IMR-90 (cell line): ENCODE data around the gene LRSAM1. TPM values are rescaled to one million over a fixed set of nuclear protein-coding genes. Genes with fewer than 3 reads are reported as not detected.

Source experiments
- ATAC-seq: fragments of 200-7000 bp; cut with Tn5 transposase; 2 replicates; pipeline ENCODE4 v1.9.1; 2020; ENCODE audit warnings: low read depth, mild to moderate bottlenecking, moderate library complexity
- BruUV-seq: library from RNA; stranded (reverse); fragments of 400-500 nt; replicated peaks from 2 replicates; lab custom pipeline; 2021; lab: Mats Ljungman, UMichigan
- CTCF ChIA-PET: fragments of 300-600 bp; formaldehyde crosslinking; extraction: SDS; loops from one replicate; lab custom pipeline; 2021; ENCODE audit warnings: antibody characterized with exemption; lab: Yijun Ruan, JAX
- POLR2A ChIA-PET: fragments of 300-600 bp; sonication (Branson Sonifier 250); formaldehyde crosslinking; loops from one replicate; lab custom pipeline; 2022; ENCODE audit warnings: antibody characterized with exemption; ENCODE audit not compliant: unreplicated experiment; lab: Charles Lee
- DNase-seq: peaks from one replicate; pipeline ENCODE4 v3.0.0; 2013
- H2AFZ ChIP-seq: replicated peaks from 2 replicates; pipeline ENCODE3; 2013; ENCODE audit warnings: low read length, mild to moderate bottlenecking; ENCODE audit not compliant: poor library complexity
- H2AK5ac ChIP-seq: 2 replicates; pipeline ENCODE4 v1.6.1; 2013; ENCODE audit warnings: low read depth, low read length, inconsistent platforms
- H2AK9ac ChIP-seq: replicated peaks from 2 replicates; pipeline ENCODE3; 2013; ENCODE audit warnings: mild to moderate bottlenecking, low read depth, low read length, moderate library complexity; ENCODE audit not compliant: poor library complexity
- H2BK120ac ChIP-seq: 2 replicates; pipeline ENCODE4 v1.6.1; 2013; ENCODE audit warnings: low read depth, low read length, inconsistent platforms
- H2BK15ac ChIP-seq: 3 replicates; pipeline ENCODE4 v1.6.1; 2013; ENCODE audit warnings: low read depth, low read length, inconsistent platforms
- H2BK20ac ChIP-seq: 2 replicates; pipeline ENCODE4 v1.6.1; 2013; ENCODE audit warnings: low read depth, mild to moderate bottlenecking, inconsistent platforms, low read length, moderate library complexity
- H2BK5ac ChIP-seq: 2 replicates; pipeline ENCODE4 v1.6.1; 2013; ENCODE audit warnings: mild to moderate bottlenecking, low read depth, low read length, inconsistent platforms; ENCODE audit not compliant: poor library complexity, severe bottlenecking
- H3K14ac ChIP-seq: replicated peaks from 2 replicates; pipeline ENCODE4 v1.6.1; 2013; ENCODE audit warnings: low read depth, low read length, inconsistent platforms
- H3K18ac ChIP-seq: 2 replicates; pipeline ENCODE4 v1.6.1; 2013; ENCODE audit warnings: low read depth, low read length, control low read depth
- H3K23ac ChIP-seq: 2 replicates; pipeline ENCODE4 v1.6.1; 2013; ENCODE audit warnings: low read depth, low read length, inconsistent platforms
- H3K27ac ChIP-seq: 2 replicates; pipeline ENCODE4 v1.5.1; 2013; ENCODE audit warnings: mild to moderate bottlenecking, control low read depth, low read length; ENCODE audit not compliant: insufficient read depth
- H3K27me3 ChIP-seq: 2 replicates; pipeline ENCODE4 v1.6.1; 2013; ENCODE audit warnings: low read length; ENCODE audit not compliant: control insufficient read depth, insufficient read depth
- H3K36me3 ChIP-seq: 2 replicates; pipeline ENCODE4 v1.6.1; 2013; ENCODE audit warnings: low read length, mixed read lengths; ENCODE audit not compliant: control insufficient read depth, insufficient read depth
- H3K4ac ChIP-seq: 2 replicates; pipeline ENCODE4 v1.6.1; 2013; ENCODE audit warnings: low read depth, low read length, inconsistent platforms
- H3K4me1 ChIP-seq: 2 replicates; pipeline ENCODE4 v1.6.1; 2013; ENCODE audit warnings: low read length, mixed read lengths; ENCODE audit not compliant: control insufficient read depth, insufficient read depth
- H3K4me2 ChIP-seq: 2 replicates; pipeline ENCODE4 v1.6.1; 2013; ENCODE audit warnings: low read depth, mild to moderate bottlenecking, control low read depth, low read length, moderate library complexity
- H3K4me3 ChIP-seq: 2 replicates; pipeline ENCODE4 v1.5.1; 2013; ENCODE audit warnings: low read depth, mild to moderate bottlenecking, control low read depth, low read length, moderate library complexity; ENCODE audit not compliant: insufficient read depth
- H3K56ac ChIP-seq: 2 replicates; pipeline ENCODE4 v1.6.1; 2013; ENCODE audit warnings: low read length, inconsistent platforms; ENCODE audit not compliant: insufficient read depth; ENCODE audit errors: extremely low read depth
- H3K79me1 ChIP-seq, 2 experiments: 2 replicates each; pipeline ENCODE4 v1.6.1; 2013; ENCODE audit warnings: low read length in 2 of 2, inconsistent platforms in 1 of 2, low read depth in 1 of 2
- H3K9ac ChIP-seq: 2 replicates; pipeline ENCODE4 v1.6.1; 2013; ENCODE audit warnings: low read depth, low read length, control low read depth
- H3K9me1 ChIP-seq: 2 replicates; pipeline ENCODE4 v1.6.1; 2013; ENCODE audit warnings: low read length, inconsistent platforms; ENCODE audit not compliant: insufficient read depth
- H3K9me3 ChIP-seq: 2 replicates; pipeline ENCODE4 v1.6.1; 2013; ENCODE audit warnings: low read length; ENCODE audit not compliant: control insufficient read depth, insufficient read depth
- H4K20me1 ChIP-seq: 2 replicates; pipeline ENCODE4 v1.6.1; 2013; ENCODE audit warnings: low read length, inconsistent platforms; ENCODE audit not compliant: insufficient read depth
- H4K5ac ChIP-seq: 2 replicates; pipeline ENCODE4 v1.6.1; 2013; ENCODE audit warnings: mild to moderate bottlenecking, low read depth, low read length, control low read depth
- H4K8ac ChIP-seq, 2 experiments: 2 replicates each; pipeline ENCODE4 v1.6.1; 2013; ENCODE audit warnings: low read depth in 2 of 2, low read length in 2 of 2, control low read depth in 1 of 2, inconsistent platforms in 1 of 2
- H4K91ac ChIP-seq: 2 replicates; pipeline ENCODE4 v1.6.1; 2013; ENCODE audit warnings: low read depth, low read length, inconsistent platforms; ENCODE audit not compliant: insufficient read depth
- BHLHE40 ChIP-seq: fragments of 150-350 bp; IDR thresholded peaks from 2 replicates; pipeline ENCODE4 v1.6.1; 2016; ENCODE audit warnings: mild to moderate bottlenecking, low read depth, low read length
- CEBPB ChIP-seq: IDR thresholded peaks from 2 replicates; pipeline ENCODE4 v1.6.1; 2012; ENCODE audit warnings: low read depth, low read length, improper control_type of control experiment
- CHD1 ChIP-seq: IDR thresholded peaks from 2 replicates; pipeline ENCODE4 v1.6.1; 2012; ENCODE audit warnings: low read depth, low read length, improper control_type of control experiment
- FOS ChIP-seq: fragments of 150-350 bp; IDR thresholded peaks from 2 replicates; pipeline ENCODE4 v1.6.1; 2016; ENCODE audit warnings: low read depth, low read length
- MAFK ChIP-seq: IDR thresholded peaks from 2 replicates; pipeline ENCODE4 v1.6.1; 2012; ENCODE audit warnings: low read depth, low read length, improper control_type of control experiment
- MAZ ChIP-seq: IDR thresholded peaks from 2 replicates; pipeline ENCODE4 v1.6.1; 2012; ENCODE audit warnings: low read depth, mild to moderate bottlenecking, low read length, improper control_type of control experiment, moderate library complexity, borderline replicate concordance
- MXI1 ChIP-seq: IDR thresholded peaks from 2 replicates; pipeline ENCODE4 v1.6.1; 2012; ENCODE audit warnings: low read depth, mild to moderate bottlenecking, low read length, moderate library complexity, borderline replicate concordance
- NFE2L2 ChIP-seq: fragments of 150-350 bp; IDR thresholded peaks from 2 replicates; pipeline ENCODE4 v1.6.1; 2016; ENCODE audit warnings: low read depth, mild to moderate bottlenecking, low read length
- POLR2A ChIP-seq: IDR thresholded peaks from 2 replicates; pipeline ENCODE4 v1.6.1; 2012; ENCODE audit warnings: mild to moderate bottlenecking, low read depth, low read length
- RAD21 ChIP-seq: IDR thresholded peaks from 2 replicates; pipeline ENCODE4 v1.6.1; 2012; ENCODE audit warnings: low read length, improper control_type of control experiment
- RCOR1 ChIP-seq: IDR thresholded peaks from 2 replicates; pipeline ENCODE4 v1.6.1; 2012; ENCODE audit warnings: mild to moderate bottlenecking, low read length, improper control_type of control experiment; ENCODE audit not compliant: insufficient replicate concordance
- RFX5 ChIP-seq: IDR thresholded peaks from 2 replicates; pipeline ENCODE4 v1.8.0; 2012; ENCODE audit warnings: low read depth, mild to moderate bottlenecking, low read length, moderate library complexity
- SMC3 ChIP-seq: fragments of 150-350 bp; IDR thresholded peaks from 2 replicates; pipeline ENCODE4 v1.6.1; 2016; ENCODE audit warnings: low read depth, mild to moderate bottlenecking, antibody characterized with exemption, low read length, moderate library complexity
- WGBS, 2 experiments: methylation state at CpG; one replicate each; pipeline versions ENCODE4 v1.1.5 to v1.1.7; 2013; ENCODE audit warnings: missing lambda C conversion rate in 2 of 2; ENCODE audit not compliant: insufficient read length in 1 of 2; ENCODE audit errors: extremely low coverage in 2 of 2; 5-methylcytosine and 5-hydroxymethylcytosine counted together
- dilution Hi-C: fragments of 300-500 bp; cut with HindIII; formaldehyde crosslinking; loops from one replicate; pipeline ENCODE4 v1.14.3; 2018; ENCODE audit warnings: low sequenced_read_pairs; ENCODE audit not compliant: unreplicated experiment
- in situ Hi-C: fragments of 300-500 bp; cut with MboI; formaldehyde crosslinking; loops from 3 replicates; pipeline ENCODE4 v1.14.3; 2019; ENCODE audit warnings: low sequenced_read_pairs, inconsistent platforms, mixed read lengths
- intact Hi-C: fragments of 100-400 bp; cut with micrococcal nuclease; formaldehyde crosslinking; loops from 2 replicates; pipeline ENCODE4 v1.10.0; 2022
- polyA plus RNA-seq, 3 experiments: library from polyadenylated mRNA; depleted of rRNA; stranded (reverse); fragments of >200 nt; gene quantifications; 2 replicates each; pipeline ENCODE4 v1.2.3, GENCODE V29; 2012; ENCODE audit warnings: low replicate concordance in 1 of 3
- total RNA-seq: library from RNA; depleted of rRNA; stranded (reverse); fragments of >200 nt; gene quantifications from 2 replicates; pipeline ENCODE4 v1.2.3, GENCODE V29; 2012
- TF ChIP-seq, protein P1 (sequence below): fragments of 150-350 bp; IDR thresholded peaks from 2 replicates; pipeline ENCODE4 v1.6.1; 2016; ENCODE audit warnings: low read depth, mild to moderate bottlenecking, low read length, moderate library complexity, borderline replicate concordance
- TF ChIP-seq, protein P2 (sequence below): fragments of 150-350 bp; IDR thresholded peaks from 2 replicates; pipeline ENCODE4 v1.6.1; 2017; ENCODE audit warnings: mild to moderate bottlenecking, antibody characterized with exemption, low read length, low read depth

LRSAM1 gene
- total and polyA plus RNA-seq, 2 of the 4 experiments (the other 2 are of a cell fraction): 3.0 to 9.3 TPM

DNA sequence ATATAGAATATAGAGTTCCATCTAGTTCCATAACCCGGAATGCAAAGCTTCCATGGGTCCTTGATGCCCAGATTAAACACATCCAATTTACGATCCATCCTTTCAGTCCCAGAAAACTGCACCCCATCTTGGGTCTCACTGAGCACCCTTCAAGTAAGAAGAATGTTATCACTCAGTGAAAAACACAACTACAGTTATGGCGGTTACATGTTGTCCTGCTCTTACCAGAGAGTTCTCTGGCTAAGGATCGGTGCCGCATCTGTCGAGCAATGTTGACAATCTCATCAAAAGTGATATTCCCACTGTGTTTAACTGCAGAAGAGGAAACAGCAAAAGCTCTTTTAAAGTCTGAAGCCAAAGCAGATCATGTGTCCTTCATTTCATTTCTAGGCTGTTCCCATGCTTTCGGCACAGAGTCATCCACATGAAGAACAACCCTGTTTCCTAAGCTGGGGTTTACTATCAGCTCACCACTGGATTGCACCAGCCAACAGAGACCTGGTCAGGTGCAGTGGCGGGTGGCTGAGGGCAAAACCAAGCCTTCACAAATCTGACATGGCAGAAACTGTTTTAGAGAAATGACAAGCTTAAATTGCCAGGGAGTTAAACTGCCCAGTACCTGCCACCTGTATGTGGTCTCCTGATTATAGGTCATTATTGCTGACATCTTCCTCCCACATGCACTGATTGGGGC lies 3.1 kb upstream of the LRSAM1 start:
- Histone ChIP-seq H4K20me1 (peaks cover 74% of the 10 kb centered on the region), H3K27me3 (no peaks in the 10 kb centered on the region), H4K8ac (no peak overlapping the region), H3K4me3 (no peak overlapping the region), H3K9ac (no peak overlapping the region), H3K36me3 (peaks cover 67% of the 10 kb centered on the region), H3K23ac (peak overlapping the region; percentile 32; the same call in 1 of the 2 replicates), H2AK5ac (no peak overlapping the region), H3K14ac (no peak overlapping the region; the same call in 1 of the 2 replicates), H2BK5ac (no peak overlapping the region), H2AFZ (no peak overlapping the region), H3K9me3 (peaks cover 16% of the 10 kb centered on the region), H4K91ac (no peak overlapping the region), H2AK9ac (no peak overlapping the region), H2BK20ac (no peak overlapping the region), H2BK120ac (no peak overlapping the region), H3K4ac (no peak overlapping the region), H3K9me1 (peaks cover 21% of the 10 kb centered on the region), H4K5ac (no peak overlapping the region), H3K56ac (no peak overlapping the region), H2BK15ac (no peak overlapping the region), H3K27ac (no peak overlapping the region), H3K18ac (no peak overlapping the region), H3K79me1 (peaks cover 21 to 83% of the 10 kb centered on the region in 2 experiments), H3K4me1 (peaks cover 15% of the 10 kb centered on the region), H3K4me2 (peak overlapping the region; percentile 19)
- no TSS peak for BruUV-seq
- intact Hi-C loops: no loop called here
- DNase-seq: no peak
- dilution Hi-C loops: no loop called here
- CTCF ChIA-PET: interaction anchor here (0.6 kb wide), 1 partner anchor 96 kb away, joined by 3 read pairs; no protein-coding TSS in a partner anchor
- POLR2A ChIA-PET: no interaction called here
- WGBS, 2 experiments: 100% methylated on average over 4 of the region's 8 CpGs; no CpG with 5 or more reads in 1 of the 2 experiments
- in situ Hi-C loops: no loop called here
- ATAC-seq: no peak
- TF ChIP-seq FOS (no peak), CHD1 (no peak), RCOR1 (no peak), RAD21 (no peak), NFE2L2 (no peak), CEBPB (no peak), POLR2A (no peak), BHLHE40 (no peak), SMC3 (no peak), RFX5 (no peak), MAFK (no peak), MXI1 (no peak), MAZ (no peak)
- TF ChIP-seq, protein P1, sequence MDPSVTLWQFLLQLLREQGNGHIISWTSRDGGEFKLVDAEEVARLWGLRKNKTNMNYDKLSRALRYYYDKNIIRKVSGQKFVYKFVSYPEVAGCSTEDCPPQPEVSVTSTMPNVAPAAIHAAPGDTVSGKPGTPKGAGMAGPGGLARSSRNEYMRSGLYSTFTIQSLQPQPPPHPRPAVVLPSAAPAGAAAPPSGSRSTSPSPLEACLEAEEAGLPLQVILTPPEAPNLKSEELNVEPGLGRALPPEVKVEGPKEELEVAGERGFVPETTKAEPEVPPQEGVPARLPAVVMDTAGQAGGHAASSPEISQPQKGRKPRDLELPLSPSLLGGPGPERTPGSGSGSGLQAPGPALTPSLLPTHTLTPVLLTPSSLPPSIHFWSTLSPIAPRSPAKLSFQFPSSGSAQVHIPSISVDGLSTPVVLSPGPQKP: no peak
- TF ChIP-seq, protein P2, sequence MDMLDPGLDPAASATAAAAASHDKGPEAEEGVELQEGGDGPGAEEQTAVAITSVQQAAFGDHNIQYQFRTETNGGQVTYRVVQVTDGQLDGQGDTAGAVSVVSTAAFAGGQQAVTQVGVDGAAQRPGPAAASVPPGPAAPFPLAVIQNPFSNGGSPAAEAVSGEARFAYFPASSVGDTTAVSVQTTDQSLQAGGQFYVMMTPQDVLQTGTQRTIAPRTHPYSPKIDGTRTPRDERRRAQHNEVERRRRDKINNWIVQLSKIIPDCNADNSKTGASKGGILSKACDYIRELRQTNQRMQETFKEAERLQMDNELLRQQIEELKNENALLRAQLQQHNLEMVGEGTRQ: no peak
